K562 (cell line): ENCODE data around the gene KLF13.

Experiments used
- CBX8 ChIP-seq: fragments of 200-600 bp; sonication (generic); IDR thresholded peaks from 2 replicates; pipeline ENCODE4 v1.6.1; 2012; ENCODE audit warnings: borderline replicate concordance, mixed run types, low read depth, mild to moderate bottlenecking, moderate library complexity, mixed read lengths, low read length, control low read depth, inconsistent platforms; ENCODE audit not compliant: poor library complexity, severe bottlenecking; ENCODE audit errors: extremely low read depth
- EZH2 ChIP-seq: IDR thresholded peaks from 2 replicates; pipeline ENCODE4 v1.6.1; 2012; ENCODE audit warnings: low read depth, mild to moderate bottlenecking, inconsistent platforms, low read length, borderline replicate concordance
- MYC ChIP-seq, 2 experiments: fragments of 250-450 bp in 1 of 2; sonication (Bioruptor Pico) in 1 of 2; IDR thresholded peaks; 2 replicates each; pipeline versions ENCODE4 v1.5.1 to v1.6.1; 2012 to 2021; ENCODE audit warnings: low read depth in 2 of 2, borderline replicate concordance in 1 of 2, improper control_type of control experiment in 1 of 2, low read length in 1 of 2, mild to moderate bottlenecking in 1 of 2, moderate library complexity in 1 of 2
- NFXL1 ChIP-seq: fragments of 450-650 bp; formaldehyde crosslinking; IDR thresholded peaks from 2 replicates; pipeline ENCODE4 v1.4.0; 2021; ENCODE audit warnings: mild to moderate bottlenecking
- POLR2AphosphoS5 ChIP-seq: IDR thresholded peaks from 2 replicates; pipeline ENCODE4 v1.6.1; 2011; ENCODE audit warnings: mild to moderate bottlenecking, low read depth, low read length, moderate library complexity; ENCODE audit not compliant: control insufficient read depth, insufficient read depth
- SMARCB1 ChIP-seq: IDR thresholded peaks from 2 replicates; pipeline ENCODE4 v1.6.1; 2011; ENCODE audit warnings: improper control_type of control experiment, low read depth; ENCODE audit not compliant: insufficient read length
- ZNF79 ChIP-seq: fragments of 250-450 bp; sonication (Bioruptor Pico); IDR thresholded peaks from 2 replicates; pipeline ENCODE4 v1.4.0; 2020; ENCODE audit warnings: low read depth, mild to moderate bottlenecking, moderate library complexity
- TF ChIP-seq, protein P1 (sequence below): sonication (generic); formaldehyde crosslinking; IDR thresholded peaks from 2 replicates; pipeline ENCODE4 v1.8.1; 2022; ENCODE audit warnings: missing genetic modification reagents
- TF ChIP-seq, protein P2 (sequence below), 2 experiments: IDR thresholded peaks; 2 replicates each; pipeline ENCODE4 v1.6.1; 2011; ENCODE audit warnings: borderline replicate concordance in 1 of 2, control low read depth in 1 of 2, low read depth in 1 of 2, low read length in 1 of 2, mild to moderate bottlenecking in 1 of 2, mixed read lengths in 1 of 2, moderate library complexity in 1 of 2; ENCODE audit not compliant: insufficient read depth in 1 of 2, insufficient read length in 1 of 2, poor library complexity in 1 of 2, severe bottlenecking in 1 of 2; ENCODE audit errors: extremely low read depth in 1 of 2

DNA sequence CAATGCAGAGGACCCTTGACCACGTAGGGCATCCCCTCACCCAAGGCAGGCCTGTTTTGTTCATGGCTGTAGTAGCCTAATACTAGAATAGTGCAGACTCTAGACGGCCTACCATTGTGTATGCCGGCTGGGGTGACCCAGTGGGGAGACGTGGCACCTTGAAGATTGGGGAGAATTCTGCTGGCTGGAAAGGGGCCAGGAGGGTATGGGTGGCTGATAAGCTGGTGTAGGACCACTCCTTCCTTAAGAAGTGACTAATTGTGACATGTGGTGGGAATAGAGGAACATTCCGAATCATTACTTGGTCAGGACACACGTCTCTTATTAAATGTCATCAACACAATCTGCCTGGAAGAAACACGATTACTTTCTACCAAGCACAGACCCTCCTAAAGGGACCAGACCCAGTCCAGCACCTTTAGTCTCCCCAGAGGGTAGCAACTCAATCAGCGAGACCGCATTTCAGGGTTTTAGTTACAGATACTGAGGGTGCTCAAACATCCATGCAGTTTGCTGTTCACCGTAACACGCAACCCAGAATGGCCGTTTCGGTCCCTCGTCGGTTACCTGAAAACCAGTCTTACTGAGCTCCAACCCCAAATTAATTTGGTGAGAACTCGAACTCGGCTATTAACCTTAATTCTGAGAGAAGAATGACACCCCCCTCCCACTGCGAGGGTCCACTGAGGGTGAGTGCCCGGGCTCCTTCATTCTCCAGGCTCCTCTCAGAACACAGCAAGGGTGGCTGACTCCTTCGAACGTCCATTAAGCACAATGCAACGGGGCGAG lies 1.6 kb upstream of the KLF13 start:
- no peak for TF ChIP-seq POLR2AphosphoS5
- TF ChIP-seq CBX8: no peak
- TF ChIP-seq EZH2: no peak
- no peak for TF ChIP-seq ZNF79 (CRISPR knock-in tag)
- TF ChIP-seq, protein P1, sequence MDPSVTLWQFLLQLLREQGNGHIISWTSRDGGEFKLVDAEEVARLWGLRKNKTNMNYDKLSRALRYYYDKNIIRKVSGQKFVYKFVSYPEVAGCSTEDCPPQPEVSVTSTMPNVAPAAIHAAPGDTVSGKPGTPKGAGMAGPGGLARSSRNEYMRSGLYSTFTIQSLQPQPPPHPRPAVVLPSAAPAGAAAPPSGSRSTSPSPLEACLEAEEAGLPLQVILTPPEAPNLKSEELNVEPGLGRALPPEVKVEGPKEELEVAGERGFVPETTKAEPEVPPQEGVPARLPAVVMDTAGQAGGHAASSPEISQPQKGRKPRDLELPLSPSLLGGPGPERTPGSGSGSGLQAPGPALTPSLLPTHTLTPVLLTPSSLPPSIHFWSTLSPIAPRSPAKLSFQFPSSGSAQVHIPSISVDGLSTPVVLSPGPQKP (CRISPR knock-in tag): no peak
- TF ChIP-seq NFXL1 (CRISPR knock-in tag): no peak
- TF ChIP-seq MYC (IDR thresholded peaks at IDR 0.05; ENCODE audit: low read depth, low read length): no peak
- no peak for TF ChIP-seq MYC (CRISPR knock-in tag; IDR thresholded peaks at IDR 0.05; ENCODE audit: borderline replicate concordance, low read depth)
- TF ChIP-seq SMARCB1: no peak
- TF ChIP-seq, protein P2, sequence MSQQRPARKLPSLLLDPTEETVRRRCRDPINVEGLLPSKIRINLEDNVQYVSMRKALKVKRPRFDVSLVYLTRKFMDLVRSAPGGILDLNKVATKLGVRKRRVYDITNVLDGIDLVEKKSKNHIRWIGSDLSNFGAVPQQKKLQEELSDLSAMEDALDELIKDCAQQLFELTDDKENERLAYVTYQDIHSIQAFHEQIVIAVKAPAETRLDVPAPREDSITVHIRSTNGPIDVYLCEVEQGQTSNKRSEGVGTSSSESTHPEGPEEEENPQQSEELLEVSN (IDR thresholded peaks at IDR 0.05; ENCODE audit: borderline replicate concordance in 1 of 2, extremely low read depth in 1 of 2, insufficient read depth in 1 of 2, insufficient read length in 1 of 2, low read depth in 1 of 2, low read length in 1 of 2, poor library complexity in 1 of 2, severe bottlenecking in 1 of 2): no peak
